ENCODE data around the gene TMEM116.
"Not testable (repeated sequence)": the region's sequence is repeated elsewhere in the genome, so short reads cannot be mapped to it uniquely, and the experiment has no call there.

TMEM116 gene

DNA sequence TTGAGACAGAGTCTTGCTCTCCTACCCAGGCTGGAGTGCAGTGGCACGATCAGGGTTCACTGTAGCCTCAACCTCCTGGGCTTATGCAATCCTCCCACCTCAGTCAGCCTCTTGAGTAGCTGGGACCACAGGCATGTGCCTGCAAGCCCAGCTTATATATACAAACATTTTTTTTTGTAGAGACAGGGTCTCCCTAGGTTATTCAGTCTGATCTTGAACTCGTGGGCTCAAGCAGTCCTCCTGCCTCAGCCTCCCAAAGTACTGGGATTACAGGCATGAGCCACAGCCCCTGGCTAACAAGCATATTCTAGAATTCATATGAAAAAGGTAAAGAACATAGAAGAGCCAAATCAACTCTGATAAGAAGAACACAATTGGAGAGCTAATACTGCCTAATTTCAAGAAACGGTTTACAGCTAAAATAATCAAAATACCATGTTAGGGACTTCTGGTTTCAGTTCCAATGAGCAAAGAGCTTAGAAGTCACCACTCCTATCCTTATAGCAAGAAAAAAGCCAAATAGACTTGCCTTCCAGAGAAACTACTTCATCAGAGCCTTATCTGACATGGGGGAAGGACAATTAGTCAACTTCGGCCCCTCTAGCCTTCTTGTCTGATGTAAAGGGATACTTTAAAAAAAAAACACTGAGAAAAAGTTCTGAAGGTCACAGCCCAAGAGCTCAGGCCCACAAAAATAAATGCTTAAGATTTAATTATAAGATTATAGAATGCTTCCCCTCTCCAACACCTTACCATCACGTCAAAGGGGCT, 37.6 kb downstream of the TMEM116 start:
- DNase-seq, result no peak

DNA sequence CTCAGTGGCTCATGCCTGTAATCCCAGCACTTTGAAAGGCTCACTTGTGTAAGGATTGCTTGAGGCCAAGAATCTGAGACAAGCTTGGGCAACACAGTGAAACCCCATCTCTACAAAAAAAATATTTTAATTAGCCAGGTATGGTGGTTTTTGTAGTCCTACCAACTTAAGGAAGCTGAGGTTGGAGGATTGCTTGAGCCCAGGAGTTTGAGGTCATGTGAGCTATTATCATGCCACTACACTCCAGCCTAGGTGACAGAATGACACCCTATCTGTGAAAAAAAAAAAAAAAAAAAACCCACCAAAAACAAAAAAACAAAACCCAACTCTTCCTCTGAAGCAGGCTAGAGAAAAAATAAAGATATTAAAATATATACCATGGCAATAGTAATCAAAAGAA, 41.2 kb downstream of the TMEM116 start:
- no peak for DNase-seq

- DNase-seq, result no peak
Observed at GRCh38 chr12:111964935-111965334, 48.0 kb downstream of the TMEM116 start.

DNA sequence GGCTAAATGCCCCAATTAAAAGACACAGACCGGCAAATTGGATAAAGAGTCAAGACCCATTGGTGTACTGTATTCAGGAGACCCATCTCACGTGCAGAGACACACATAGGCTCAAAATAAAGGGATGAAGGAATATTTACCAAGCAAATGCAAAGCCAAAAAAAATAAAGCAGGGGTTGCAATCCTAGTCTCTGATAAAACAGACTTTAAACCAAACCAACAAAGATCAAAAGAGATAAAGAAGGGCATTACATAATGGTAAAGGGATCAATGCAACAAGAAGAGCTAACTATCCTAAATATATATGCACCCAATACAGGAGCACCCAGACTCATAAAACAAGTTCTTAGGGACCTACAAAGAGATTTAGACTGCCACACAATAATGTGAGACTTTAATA, 53.4 kb downstream of the TMEM116 start:
- not testable (repeated sequence) for DNase-seq

DNA sequence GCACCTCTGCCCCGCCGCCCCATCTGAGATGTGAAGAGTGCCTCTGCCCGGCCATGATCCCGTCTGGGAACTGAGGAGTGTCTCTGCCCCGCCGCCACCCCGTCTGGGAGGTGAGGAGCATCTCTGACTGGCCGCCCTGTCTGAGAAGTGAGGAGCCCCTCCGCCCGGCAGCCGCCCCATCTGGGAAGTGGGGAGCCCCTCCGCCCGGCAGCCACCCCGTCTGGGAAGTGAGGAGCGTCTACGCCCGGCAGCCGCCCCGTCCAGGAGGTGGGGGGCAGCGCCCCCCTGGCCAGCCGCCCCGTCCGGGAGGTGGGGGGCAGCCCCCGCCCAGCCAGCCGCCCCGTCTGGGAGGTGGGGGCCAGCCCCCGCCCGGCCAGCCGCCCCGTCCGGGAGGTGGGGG, 55.7 kb downstream of the TMEM116 start:
- not testable (repeated sequence) for DNase-seq

DNA sequence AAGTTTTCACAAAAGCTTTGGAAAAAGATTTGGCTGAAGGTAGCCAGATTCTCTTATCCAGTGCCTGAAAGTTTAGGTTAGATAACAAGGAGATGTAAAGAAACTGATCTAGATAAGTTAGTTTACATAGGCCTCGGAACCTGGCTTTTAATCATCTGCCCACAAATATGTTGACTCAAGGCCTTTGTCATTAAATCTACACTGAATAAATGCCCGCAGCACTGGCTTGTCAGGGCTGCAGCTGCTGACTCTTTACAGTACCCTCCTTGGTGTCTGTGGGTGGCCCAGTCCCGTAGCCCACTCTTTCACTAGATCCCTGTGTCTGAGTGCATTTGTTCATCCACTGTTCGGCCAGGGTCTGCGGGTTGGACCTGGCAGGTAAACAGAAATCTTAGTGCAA, 58.0 kb downstream of the TMEM116 start:
- DNase-seq, result no peak

- DNase-seq, result no peak
Observed at GRCh38 chr12:111953455-111953854, 59.5 kb downstream of the TMEM116 start.

GRCh38 chr12:111952084-111952787, 60.7 kb downstream of the TMEM116 start:
- not testable (repeated sequence) for DNase-seq

DNA sequence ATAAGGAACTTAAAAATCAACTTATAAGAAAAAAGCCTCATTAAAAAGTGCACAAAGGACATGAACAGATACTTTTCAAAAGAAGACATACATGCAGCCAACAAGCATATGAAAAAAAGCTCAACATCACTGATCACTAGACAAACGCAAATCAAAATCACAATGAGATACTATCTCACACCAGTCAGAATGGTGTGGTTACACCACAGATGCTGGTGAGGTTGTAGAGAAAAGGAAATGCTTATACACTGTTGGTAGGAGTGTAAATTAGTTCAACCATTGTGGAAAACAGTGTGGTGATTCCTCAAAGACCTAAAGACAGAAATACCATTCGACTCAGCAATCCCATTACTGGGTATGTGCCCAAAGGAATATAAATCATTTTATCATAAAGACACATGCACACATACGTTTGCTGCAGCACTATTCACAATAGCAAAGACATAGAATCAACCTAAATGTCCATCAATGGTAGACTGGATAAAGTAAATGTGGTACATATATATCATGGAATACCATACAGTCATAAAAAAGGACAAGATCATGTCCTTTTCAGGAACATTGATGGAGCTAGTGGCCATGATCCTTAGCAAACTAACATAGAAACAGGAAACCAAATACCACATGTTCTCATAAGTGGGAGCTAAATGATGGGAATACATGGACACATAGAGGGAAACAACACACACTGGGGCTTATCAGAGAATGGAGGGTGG, 61.8 kb downstream of the TMEM116 start:
- DNase-seq, result not testable (repeated sequence)

DNA sequence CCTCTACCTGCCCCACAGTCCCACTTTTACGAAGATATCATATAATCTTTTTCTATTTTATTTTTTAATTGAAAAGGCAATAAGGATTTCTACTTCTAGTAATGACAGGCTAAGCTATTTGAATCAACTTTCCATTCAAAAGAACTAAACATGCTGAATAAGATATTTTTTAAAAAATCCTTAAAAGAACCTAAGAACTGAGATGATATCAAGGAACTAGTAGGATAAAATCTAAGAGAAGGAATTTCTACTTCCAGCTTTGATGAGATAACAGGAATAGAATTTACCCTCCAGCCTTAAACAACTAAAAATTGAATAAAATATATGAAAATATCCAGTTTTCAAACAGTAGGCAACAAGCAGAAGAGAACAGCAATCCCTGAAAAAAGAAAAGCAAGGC, 69.0 kb downstream of the TMEM116 start:
- DNase-seq, result no peak

- peak; percentile 65 for DNase-seq
Observed at GRCh38 chr12:111942557-111942956, 70.4 kb downstream of the TMEM116 start.

- DNase-seq, result no peak
Observed at GRCh38 chr12:111937429-111937828, 75.5 kb downstream of the TMEM116 start.

DNA sequence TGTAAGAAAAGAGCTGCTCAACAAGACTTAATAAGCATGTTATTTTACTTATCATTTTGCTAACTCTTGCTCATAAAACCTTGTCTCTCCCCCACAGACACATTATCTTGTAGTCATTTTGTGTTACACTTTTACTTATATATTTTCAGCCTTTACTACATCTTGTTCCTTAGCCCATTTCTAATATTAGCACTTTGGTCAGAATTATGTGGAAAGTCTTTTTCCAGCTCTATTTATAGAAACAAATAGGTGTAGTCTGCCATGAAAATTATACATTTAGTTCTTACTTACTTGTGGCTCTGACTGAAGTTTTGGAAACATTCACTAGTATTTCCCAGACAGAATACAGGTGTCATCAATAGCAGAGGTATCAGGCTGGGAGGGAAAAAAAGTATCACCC, 76.1 kb downstream of the TMEM116 start:
- DNase-seq, result no peak

- no peak for DNase-seq
Observed at GRCh38 chr12:111932241-111932640, 80.7 kb downstream of the TMEM116 start.

GRCh38 chr12:111927346-111927745, 85.6 kb downstream of the TMEM116 start:
- DNase-seq, result no peak

DNA sequence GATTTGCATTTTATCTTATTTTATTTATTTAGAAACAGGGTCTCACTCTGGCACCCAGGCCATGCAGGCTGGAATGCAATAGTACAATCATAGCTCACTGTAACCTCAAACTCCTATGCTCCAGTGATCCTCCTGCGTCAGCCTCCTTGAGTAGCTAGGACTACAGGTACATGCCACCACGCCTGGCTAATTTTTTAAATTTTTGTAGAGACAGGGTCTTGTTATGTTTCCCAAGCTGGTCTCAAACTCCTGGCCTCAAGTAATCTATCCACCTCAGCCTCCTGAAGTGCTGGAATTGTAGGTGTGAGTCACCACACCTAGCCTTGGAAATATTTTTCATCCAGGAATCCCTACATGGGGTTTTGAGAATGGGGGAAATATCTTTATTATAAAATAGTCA, 86.3 kb downstream of the TMEM116 start:
- DNase-seq, result no peak

DNA sequence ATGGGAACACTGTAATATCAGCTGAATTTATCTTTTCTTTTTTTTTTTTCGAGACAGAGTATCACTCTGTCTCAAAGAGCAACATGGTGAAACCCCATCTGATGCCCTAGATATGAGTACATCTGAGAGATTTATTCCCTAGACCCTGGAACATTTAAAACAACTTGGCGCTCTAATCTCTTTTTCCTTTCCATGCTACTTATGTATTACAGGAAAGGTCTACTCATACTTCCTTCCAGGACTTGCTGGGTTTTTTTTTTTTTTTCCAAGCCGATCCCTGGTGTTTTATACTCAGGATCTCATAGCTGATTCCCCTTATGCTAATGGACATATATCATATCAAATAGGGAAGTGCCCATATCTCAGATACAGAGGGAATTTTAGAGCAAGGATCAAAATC, 87.8 kb downstream of the TMEM116 start:
- no peak for DNase-seq

GRCh38 chr12:111907740-111908139, 105.2 kb downstream of the TMEM116 start:
- DNase-seq, result no peak

GRCh38 chr12:111905502-111905901, 107.5 kb downstream of the TMEM116 start:
- DNase-seq, result no peak

DNA sequence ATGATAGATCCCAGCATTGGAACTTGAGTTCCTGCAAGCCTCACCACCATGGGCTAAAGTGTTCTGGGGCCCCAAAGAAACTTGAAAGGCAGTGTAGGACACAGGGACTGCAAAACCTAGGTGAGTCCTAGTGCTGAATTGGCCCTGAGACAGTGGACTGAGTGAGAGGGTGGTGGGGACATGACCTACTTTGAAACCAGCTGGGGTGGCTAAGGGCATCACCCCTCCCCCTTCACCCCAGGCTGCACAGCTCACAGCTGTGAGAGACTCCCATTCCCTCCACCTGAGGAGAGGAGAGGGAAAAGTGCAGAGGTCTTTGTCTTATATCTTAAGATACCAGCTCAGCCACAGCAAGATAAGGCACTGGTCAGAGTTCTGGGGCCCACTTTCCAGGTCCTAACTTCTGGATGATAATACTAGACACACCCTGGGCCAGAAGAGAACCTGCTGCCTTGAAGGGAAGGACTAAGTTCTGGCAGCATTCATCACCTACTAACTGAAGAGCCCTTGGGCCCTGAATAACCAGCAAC, 108.5 kb downstream of the TMEM116 start:
- no peak for DNase-seq

- DNase-seq, result no peak
Observed at GRCh38 chr12:111901182-111901581, 111.8 kb downstream of the TMEM116 start.

DNA sequence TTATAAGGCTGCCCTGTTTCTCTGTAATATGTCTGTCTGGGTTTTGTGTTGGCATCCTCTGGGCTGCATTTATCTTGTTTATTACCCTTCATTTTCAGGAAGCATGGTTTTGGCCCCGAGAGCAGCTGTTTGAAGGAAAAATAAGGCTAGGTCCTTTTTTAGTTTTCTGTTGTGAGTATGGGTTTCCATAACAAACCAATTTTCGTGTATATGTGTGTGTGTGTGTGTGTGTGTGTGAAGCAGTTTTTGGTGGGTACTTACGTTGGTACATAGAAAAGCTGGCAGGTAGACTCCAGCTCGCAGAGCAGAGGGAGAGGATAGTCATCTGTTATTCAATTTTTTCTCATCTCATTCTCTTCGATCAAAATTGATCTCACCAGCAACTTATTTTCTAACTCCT, 118.4 kb downstream of the TMEM116 start:
- no peak for DNase-seq

DNA sequence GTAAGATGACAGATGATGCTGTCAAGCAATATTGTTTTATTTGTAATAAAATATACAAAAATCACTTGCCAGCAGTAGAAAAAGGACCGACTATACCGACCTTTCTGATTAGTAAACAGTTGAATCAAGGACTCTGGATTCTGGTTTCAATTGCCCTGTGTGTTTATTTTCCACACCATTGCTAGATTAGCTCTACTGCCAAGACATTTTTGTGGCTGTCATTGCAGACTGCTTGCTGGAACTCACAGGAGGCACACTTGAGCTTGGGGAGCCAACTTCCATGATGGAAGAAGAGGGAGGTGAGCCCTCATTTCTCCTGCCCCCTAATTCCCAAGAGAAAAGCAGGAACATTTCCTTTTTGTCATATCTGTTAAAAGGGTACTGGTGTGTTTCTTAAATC, 119.7 kb downstream of the TMEM116 start:
- no peak for DNase-seq
